22Rv1 (cell line): ENCODE measurements around the gene ISCA1.

ENCODE experiments used
- H3K27ac ChIP-seq: fragments of 450-650 bp; 2 replicates; pipeline ENCODE4 v1.5.1; 2017
- ZFX ChIP-seq: fragments of 450-650 bp; IDR thresholded peaks from 2 replicates; pipeline ENCODE4 v1.6.1; 2017; ENCODE audit warnings: antibody characterized with exemption, borderline replicate concordance
- TF ChIP-seq, protein P1 (sequence below): fragments of 450-650 bp; IDR thresholded peaks from 2 replicates; pipeline ENCODE4 v1.5.1; 2017; ENCODE audit warnings: mild to moderate bottlenecking

Gene ISCA1

DNA sequence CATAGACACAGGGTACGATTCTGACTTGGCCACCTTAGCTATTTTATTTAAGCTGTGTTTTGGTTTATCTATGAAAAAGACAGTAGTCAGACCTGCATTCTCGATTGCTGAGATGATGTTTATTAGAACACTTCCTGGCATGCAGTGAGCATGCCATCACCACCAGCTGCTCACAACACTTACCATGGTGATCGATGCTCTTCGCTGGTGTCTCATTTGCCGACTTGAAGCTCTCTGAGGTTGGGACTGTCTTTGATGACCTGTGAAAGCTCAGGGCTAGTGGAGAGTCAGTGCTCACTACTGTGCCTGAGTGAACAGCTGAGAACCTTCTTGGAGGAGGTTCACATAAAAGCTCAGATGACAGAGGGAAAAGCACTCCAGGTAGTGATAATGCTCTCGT is 18.5 kb downstream of the ISCA1 start:
- no peak for TF ChIP-seq ZFX
- TF ChIP-seq, protein P1, sequence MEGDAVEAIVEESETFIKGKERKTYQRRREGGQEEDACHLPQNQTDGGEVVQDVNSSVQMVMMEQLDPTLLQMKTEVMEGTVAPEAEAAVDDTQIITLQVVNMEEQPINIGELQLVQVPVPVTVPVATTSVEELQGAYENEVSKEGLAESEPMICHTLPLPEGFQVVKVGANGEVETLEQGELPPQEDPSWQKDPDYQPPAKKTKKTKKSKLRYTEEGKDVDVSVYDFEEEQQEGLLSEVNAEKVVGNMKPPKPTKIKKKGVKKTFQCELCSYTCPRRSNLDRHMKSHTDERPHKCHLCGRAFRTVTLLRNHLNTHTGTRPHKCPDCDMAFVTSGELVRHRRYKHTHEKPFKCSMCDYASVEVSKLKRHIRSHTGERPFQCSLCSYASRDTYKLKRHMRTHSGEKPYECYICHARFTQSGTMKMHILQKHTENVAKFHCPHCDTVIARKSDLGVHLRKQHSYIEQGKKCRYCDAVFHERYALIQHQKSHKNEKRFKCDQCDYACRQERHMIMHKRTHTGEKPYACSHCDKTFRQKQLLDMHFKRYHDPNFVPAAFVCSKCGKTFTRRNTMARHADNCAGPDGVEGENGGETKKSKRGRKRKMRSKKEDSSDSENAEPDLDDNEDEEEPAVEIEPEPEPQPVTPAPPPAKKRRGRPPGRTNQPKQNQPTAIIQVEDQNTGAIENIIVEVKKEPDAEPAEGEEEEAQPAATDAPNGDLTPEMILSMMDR = no peak
- H3K27ac ChIP-seq = no peak overlapping the region

DNA sequence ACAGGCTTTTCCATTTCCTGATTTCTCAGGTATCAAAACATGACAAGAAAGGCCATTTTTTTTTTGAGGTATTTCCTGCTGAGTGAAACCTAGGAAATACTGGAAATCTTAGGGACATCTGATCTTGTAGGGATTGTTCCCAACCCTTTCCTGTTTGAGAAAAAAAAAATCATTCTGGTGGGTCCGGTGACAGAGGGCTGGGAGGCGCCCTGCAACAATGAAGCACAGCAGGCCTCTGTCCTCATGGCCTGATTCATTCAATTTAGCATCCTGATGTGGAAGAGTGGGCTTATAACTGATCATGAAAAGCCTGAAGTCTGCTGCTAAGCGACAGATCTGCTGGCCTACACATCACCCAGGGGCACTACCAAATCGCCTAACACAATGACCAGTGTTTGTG is 19.8 kb downstream of the ISCA1 start:
- no peak for TF ChIP-seq ZFX
- TF ChIP-seq, protein P1 = no peak
- no peak overlapping the region for H3K27ac ChIP-seq

DNA sequence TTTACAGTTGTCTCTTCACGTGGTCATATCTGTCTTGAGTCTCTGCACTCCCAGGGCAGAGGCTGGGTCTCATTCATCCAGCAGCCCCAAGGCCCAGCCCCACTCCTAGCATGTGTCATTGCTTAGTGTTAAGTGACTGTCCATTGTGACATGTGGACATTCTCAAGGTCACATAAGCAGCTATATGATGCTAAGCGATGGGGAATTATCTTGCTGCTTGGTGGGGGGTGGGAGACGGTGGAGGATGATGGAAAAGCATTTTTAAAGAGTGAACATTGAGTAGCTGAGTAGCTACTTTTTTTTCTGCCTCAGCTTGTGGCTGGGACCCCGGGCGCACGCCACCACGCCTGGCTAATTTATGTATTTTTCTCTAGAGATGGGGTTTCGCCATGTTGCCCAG is 22.8 kb downstream of the ISCA1 start, which contains the start of gene C9orf153:
Gene C9orf153 (minus strand): TSS at position 101 of the 400 bp plus-strand sequence. CDS start 30,054 bp downstream, outside the sequence.
- TF ChIP-seq, protein P1 = no peak

DNA sequence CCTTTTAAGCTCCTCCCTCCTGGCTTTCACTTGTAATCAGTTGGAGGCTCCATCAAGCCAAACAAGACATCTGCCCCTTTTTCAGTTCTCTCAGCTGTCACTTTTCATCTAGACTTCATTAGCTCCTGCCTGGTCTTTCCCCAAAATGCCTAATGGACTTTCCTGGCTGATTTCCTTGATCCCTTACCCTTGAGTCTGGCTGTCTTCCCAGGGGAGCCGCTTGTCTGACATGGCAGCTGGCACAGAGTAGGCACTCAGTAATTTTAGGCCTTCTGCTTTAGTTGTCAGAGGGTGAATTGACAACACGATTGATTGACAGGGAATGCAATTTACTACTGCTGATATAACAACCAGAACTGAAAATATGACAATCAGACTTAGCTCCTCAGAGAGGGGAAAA is 24.9 kb downstream of the ISCA1 start:
- TF ChIP-seq ZFX = no peak
- TF ChIP-seq, protein P1 = no peak
- H3K27ac ChIP-seq = no peak overlapping the region

More for the DNA sequence above, 22.8 kb downstream of the ISCA1 start, which contains the start of gene C9orf153:
- no peak within 1 kb of the TSS for H3K27ac ChIP-seq

DNA sequence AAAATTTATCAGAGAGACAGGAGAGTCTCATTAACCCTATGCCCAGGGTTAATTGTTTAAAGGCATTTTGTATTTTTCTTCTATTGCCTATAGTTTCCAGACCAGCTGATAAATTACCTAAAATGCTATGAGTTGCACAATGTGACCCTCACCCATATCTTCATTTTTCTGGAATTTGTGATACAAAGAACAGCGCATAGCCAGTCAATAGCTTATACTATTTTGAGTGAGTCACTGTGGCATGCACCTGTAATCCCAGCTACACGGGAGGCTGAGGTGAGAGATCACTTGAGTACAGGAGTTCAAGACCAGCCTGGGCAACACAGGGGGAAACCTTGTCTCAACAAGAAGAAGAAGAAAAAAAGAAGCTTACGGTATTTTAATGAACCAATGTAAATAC is 25.7 kb downstream of the ISCA1 start:
- no peak overlapping the region for H3K27ac ChIP-seq
- no peak for TF ChIP-seq ZFX
- TF ChIP-seq, protein P1 = no peak

DNA sequence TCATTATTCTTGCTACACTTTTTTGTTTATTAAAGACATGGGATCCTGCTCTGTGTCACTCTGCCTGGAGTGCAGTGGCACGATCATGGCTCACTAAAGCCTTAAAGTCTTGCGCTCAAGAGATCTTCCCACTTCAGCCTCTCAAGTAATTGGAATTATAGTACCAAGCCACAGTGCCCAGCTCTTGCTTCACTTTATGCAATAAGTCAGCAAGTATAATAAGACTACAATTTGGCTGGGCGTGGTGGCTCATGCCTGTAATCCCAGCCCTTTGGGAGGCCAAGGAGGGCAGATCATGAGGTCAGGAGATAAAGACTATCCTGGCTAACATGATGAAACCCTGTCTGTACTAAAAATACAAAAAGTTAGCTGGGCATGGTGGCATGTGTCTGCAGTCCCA is 28.8 kb downstream of the ISCA1 start:
- no peak for TF ChIP-seq ZFX
- TF ChIP-seq, protein P1 = no peak
- H3K27ac ChIP-seq = no peak overlapping the region

DNA sequence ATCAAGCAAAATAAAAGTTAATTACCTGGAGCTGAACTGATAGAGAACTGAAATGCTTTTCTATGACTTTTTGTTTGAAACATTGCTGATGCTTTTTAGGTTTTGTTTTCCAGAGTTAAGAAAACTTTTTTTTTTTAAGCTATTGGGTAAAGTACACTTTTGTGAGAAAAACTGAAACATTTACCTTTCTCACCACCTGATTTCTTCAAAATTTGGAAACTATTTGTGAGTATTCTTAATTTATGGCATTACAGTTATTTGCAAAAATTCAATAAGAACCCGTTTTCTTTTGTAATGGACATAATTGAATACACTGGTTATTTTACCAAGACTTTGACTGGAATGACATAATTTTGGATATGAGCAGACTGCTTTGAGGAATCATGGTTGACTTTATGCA is 29.5 kb downstream of the ISCA1 start:
- H3K27ac ChIP-seq = no peak overlapping the region
- TF ChIP-seq, protein P1 = no peak
- TF ChIP-seq ZFX = no peak
